ENCODE results near the gene IL16.

DNA sequence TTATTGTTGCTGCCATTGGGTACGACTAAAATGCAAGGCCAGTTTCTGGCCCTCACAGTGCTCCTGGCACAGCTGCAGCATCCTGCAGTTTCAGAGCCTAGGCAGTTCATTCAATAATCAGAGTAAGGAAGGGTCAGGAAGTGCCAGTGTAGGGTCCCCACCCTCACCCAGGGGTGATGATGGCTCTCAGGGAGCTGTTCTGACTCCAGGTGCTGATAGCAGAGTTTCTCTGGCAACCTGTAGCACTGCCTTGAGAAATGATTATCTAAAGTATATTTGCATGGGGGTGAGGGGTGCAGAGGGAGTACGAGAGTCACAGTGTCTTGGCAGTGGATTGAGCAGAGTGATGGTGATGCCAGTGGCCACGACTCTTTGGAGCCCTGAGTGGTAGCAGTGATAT is 15.5 kb upstream of the IL16 start:
- TF ChIP-seq, protein P1, sequence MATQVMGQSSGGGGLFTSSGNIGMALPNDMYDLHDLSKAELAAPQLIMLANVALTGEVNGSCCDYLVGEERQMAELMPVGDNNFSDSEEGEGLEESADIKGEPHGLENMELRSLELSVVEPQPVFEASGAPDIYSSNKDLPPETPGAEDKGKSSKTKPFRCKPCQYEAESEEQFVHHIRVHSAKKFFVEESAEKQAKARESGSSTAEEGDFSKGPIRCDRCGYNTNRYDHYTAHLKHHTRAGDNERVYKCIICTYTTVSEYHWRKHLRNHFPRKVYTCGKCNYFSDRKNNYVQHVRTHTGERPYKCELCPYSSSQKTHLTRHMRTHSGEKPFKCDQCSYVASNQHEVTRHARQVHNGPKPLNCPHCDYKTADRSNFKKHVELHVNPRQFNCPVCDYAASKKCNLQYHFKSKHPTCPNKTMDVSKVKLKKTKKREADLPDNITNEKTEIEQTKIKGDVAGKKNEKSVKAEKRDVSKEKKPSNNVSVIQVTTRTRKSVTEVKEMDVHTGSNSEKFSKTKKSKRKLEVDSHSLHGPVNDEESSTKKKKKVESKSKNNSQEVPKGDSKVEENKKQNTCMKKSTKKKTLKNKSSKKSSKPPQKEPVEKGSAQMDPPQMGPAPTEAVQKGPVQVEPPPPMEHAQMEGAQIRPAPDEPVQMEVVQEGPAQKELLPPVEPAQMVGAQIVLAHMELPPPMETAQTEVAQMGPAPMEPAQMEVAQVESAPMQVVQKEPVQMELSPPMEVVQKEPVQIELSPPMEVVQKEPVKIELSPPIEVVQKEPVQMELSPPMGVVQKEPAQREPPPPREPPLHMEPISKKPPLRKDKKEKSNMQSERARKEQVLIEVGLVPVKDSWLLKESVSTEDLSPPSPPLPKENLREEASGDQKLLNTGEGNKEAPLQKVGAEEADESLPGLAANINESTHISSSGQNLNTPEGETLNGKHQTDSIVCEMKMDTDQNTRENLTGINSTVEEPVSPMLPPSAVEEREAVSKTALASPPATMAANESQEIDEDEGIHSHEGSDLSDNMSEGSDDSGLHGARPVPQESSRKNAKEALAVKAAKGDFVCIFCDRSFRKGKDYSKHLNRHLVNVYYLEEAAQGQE (IDR thresholded peaks at IDR 0.05; ENCODE audit: insufficient read depth in 1 of 2, low read depth in 2 of 2, low read length in 2 of 2), result peak in 1 of 2 experiments; percentile 55; a peak in 1 of 4 replicates
- no peak for TF ChIP-seq POLR2AphosphoS5 (IDR thresholded peaks at IDR 0.05; ENCODE audit: low read depth, low read length)
